Measurements from ENCODE around the gene PINK1.

DNA sequence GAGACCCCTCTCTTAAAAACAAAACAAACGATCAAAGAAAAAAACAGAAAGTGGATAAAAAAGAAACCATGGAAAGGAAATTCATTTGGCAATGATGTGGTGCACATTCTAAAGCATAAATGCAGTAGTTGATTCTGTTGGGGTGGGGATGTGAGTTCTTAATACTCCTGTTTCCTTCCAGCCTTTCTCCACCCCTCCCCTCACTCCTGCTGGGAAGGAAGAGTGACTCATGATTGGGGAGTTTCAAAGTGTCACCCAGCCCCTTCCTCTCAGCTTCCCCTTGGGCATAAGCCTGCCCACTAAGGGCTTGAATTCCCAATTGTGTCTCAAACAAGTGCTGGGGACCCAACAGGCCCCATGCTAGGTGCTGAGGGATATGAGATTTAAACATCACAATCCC, 6.7 kb upstream of the PINK1 start:
- TF ChIP-seq, protein P1, sequence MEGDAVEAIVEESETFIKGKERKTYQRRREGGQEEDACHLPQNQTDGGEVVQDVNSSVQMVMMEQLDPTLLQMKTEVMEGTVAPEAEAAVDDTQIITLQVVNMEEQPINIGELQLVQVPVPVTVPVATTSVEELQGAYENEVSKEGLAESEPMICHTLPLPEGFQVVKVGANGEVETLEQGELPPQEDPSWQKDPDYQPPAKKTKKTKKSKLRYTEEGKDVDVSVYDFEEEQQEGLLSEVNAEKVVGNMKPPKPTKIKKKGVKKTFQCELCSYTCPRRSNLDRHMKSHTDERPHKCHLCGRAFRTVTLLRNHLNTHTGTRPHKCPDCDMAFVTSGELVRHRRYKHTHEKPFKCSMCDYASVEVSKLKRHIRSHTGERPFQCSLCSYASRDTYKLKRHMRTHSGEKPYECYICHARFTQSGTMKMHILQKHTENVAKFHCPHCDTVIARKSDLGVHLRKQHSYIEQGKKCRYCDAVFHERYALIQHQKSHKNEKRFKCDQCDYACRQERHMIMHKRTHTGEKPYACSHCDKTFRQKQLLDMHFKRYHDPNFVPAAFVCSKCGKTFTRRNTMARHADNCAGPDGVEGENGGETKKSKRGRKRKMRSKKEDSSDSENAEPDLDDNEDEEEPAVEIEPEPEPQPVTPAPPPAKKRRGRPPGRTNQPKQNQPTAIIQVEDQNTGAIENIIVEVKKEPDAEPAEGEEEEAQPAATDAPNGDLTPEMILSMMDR (conservative IDR thresholded peaks at IDR 0.05 in 1 of 2, IDR thresholded peaks at IDR 0.05 in 1 of 2; ENCODE audit: low read depth in 1 of 2, low read length in 2 of 2), result no peak
- no peak for TF ChIP-seq EZH2 (IDR thresholded peaks at IDR 0.05; ENCODE audit: low read length, missing control alignments)
